T-helper 17 cell (primary cell): ENCODE measurements around the gene CHFR. TPM values are rescaled to one million over a fixed set of nuclear protein-coding genes. Genes with fewer than 3 reads are reported as not detected.
"Not testable (repeated sequence)": the region's sequence is repeated elsewhere in the genome, so short reads cannot be mapped to it uniquely, and the experiment has no call there.

Source experiments
- ATAC-seq: fragments of 150-1000 bp; cut with Tn5 transposase; 2 replicates; pipeline ENCODE4 v1.10.0; 2021; ENCODE audit warnings: mild to moderate bottlenecking, moderate library complexity
- DNase-seq, 3 donors: peaks; one replicate each; pipeline versions ENCODE4 v3.0.0 to v3.0.0-alpha.2; 2020 to 2021
- H3K9me3 ChIP-seq: one replicate; pipeline ENCODE4 v1.7.0; 2013; ENCODE audit warnings: low read length, mild to moderate bottlenecking; ENCODE audit not compliant: control insufficient read depth, poor library complexity, severe bottlenecking
- H3K27ac Mint-ChIP-seq: one replicate; pipeline ENCODE4 v1.8.0; 2022; ENCODE audit warnings: mild to moderate bottlenecking, moderate library complexity, mixed read lengths
- H3K27me3 Mint-ChIP-seq: one replicate; pipeline ENCODE4 v1.8.0; 2022; ENCODE audit warnings: mixed read lengths
- H3K36me3 Mint-ChIP-seq: one replicate; pipeline ENCODE4 v1.8.0; 2022; ENCODE audit warnings: low read depth, mixed read lengths
- H3K4me1 Mint-ChIP-seq: one replicate; pipeline ENCODE4 v1.8.0; 2022; ENCODE audit warnings: mild to moderate bottlenecking, mixed read lengths
- H3K4me3 Mint-ChIP-seq: one replicate; pipeline ENCODE4 v1.8.0; 2022; ENCODE audit warnings: mild to moderate bottlenecking, moderate library complexity, mixed read lengths
- total RNA-seq, 4 donors: library from RNA in 2 of 4; stranded (reverse) in 2 of 4; gene quantifications; one replicate each; pipeline ENCODE4 v1.2.3 and lab custom pipeline; 2022 to 2026

CHFR gene
- total RNA-seq, 2 donors from 2014 or later, result 91.5 to 94.5 TPM

- Mint-ChIP-seq H3K27me3 (no peaks in the 10 kb centered on the region), H3K36me3 (peaks cover 2% of the 10 kb centered on the region), H3K4me3 (peak within 1 kb of the TSS; percentile 97), H3K4me1 (peaks cover 26% of the 10 kb centered on the region), H3K27ac (peak within 1 kb of the TSS; percentile 98)
- DNase-seq (peak; percentile 93 to 95 (median 94)), ATAC-seq (peak; percentile 94)
- H3K9me3 ChIP-seq, result no peaks in the 10 kb centered on the region
Observed at GRCh38 chr12:132828706-132829534, 58.5 kb downstream of the CHFR start, which contains the start of gene GOLGA3. Gene GOLGA3 (minus strand): TSS chr12:132828869. CDS start chr12:132822128, 6,741 bp downstream.

GRCh38 chr12:132827763-132828703 is 59.4 kb downstream of the CHFR start:
- DNase-seq, result peak in 1 of 3 donors; percentile 13
- Mint-ChIP-seq H3K4me1 (peaks cover 22% of the 10 kb centered on the region), H3K4me3 (peak overlapping the region; percentile 97), H3K27me3 (no peaks in the 10 kb centered on the region), H3K36me3 (peaks cover 2% of the 10 kb centered on the region), H3K27ac (peak overlapping the region; percentile 98)
- H3K9me3 ChIP-seq, result no peaks in the 10 kb centered on the region
- ATAC-seq, result peak; percentile 36

GRCh38 chr12:132825861-132826260 is 61.5 kb downstream of the CHFR start:
- DNase-seq (no peak), ATAC-seq (no peak)
- no peaks in the 10 kb centered on the region for H3K9me3 ChIP-seq
- Mint-ChIP-seq H3K27ac (peak overlapping the region; percentile 82), H3K4me3 (no peak overlapping the region), H3K27me3 (no peaks in the 10 kb centered on the region), H3K36me3 (peaks cover 2% of the 10 kb centered on the region), H3K4me1 (peaks cover 22% of the 10 kb centered on the region)

- DNase-seq (no peak), ATAC-seq (no peak)
- Mint-ChIP-seq H3K36me3 (peaks cover 2% of the 10 kb centered on the region), H3K4me1 (peaks cover 22% of the 10 kb centered on the region), H3K27ac (no peak overlapping the region), H3K4me3 (peak overlapping the region; percentile 67), H3K27me3 (no peaks in the 10 kb centered on the region)
- no peaks in the 10 kb centered on the region for H3K9me3 ChIP-seq
Observed at GRCh38 chr12:132825089-132825488, 62.3 kb downstream of the CHFR start.

- no peaks in the 10 kb centered on the region for H3K27me3 Mint-ChIP-seq
- H3K4me1 Mint-ChIP-seq, result peaks cover 18% of the 10 kb centered on the region
- H3K27ac Mint-ChIP-seq, result no peak overlapping the region
- no peaks in the 10 kb centered on the region for H3K9me3 ChIP-seq
- H3K4me3 Mint-ChIP-seq, result no peak overlapping the region
- peaks cover 2% of the 10 kb centered on the region for H3K36me3 Mint-ChIP-seq
- ATAC-seq, result no peak
- no peak for DNase-seq
Observed at GRCh38 chr12:132824053-132824452, 63.4 kb downstream of the CHFR start.

- Mint-ChIP-seq H3K4me3 (no peak overlapping the region), H3K4me1 (no peaks in the 10 kb centered on the region), H3K27me3 (no peaks in the 10 kb centered on the region), H3K36me3 (no peaks in the 10 kb centered on the region), H3K27ac (no peak overlapping the region)
- H3K9me3 ChIP-seq, result no peaks in the 10 kb centered on the region
- DNase-seq, result no peak
- no peak for ATAC-seq
Observed at GRCh38 chr12:132818562-132818961, 68.8 kb downstream of the CHFR start.

GRCh38 chr12:132814232-132814631 is 73.2 kb downstream of the CHFR start:
- H3K27ac Mint-ChIP-seq, result no peak overlapping the region
- ATAC-seq (no peak), DNase-seq (no peak)
- peaks cover 5% of the 10 kb centered on the region for H3K36me3 Mint-ChIP-seq
- no peaks in the 10 kb centered on the region for H3K9me3 ChIP-seq
- no peak overlapping the region for H3K4me3 Mint-ChIP-seq
- H3K4me1 Mint-ChIP-seq, result peaks cover 4% of the 10 kb centered on the region
- no peaks in the 10 kb centered on the region for H3K27me3 Mint-ChIP-seq

GRCh38 chr12:132813443-132813842 is 74.0 kb downstream of the CHFR start:
- Mint-ChIP-seq H3K4me1 (peaks cover 4% of the 10 kb centered on the region), H3K36me3 (peaks cover 5% of the 10 kb centered on the region), H3K4me3 (no peak overlapping the region), H3K27me3 (no peaks in the 10 kb centered on the region), H3K27ac (no peak overlapping the region)
- H3K9me3 ChIP-seq, result no peaks in the 10 kb centered on the region
- no peak for ATAC-seq
- no peak for DNase-seq

GRCh38 chr12:132812631-132813305 is 74.6 kb downstream of the CHFR start:
- no peak overlapping the region for H3K27ac Mint-ChIP-seq
- peaks cover 5% of the 10 kb centered on the region for H3K36me3 Mint-ChIP-seq
- no peaks in the 10 kb centered on the region for H3K9me3 ChIP-seq
- ATAC-seq (peak; percentile 75), DNase-seq (no peak)
- peaks cover 4% of the 10 kb centered on the region for H3K4me1 Mint-ChIP-seq
- no peaks in the 10 kb centered on the region for H3K27me3 Mint-ChIP-seq
- H3K4me3 Mint-ChIP-seq, result no peak overlapping the region

GRCh38 chr12:132809391-132809790 is 78.0 kb downstream of the CHFR start:
- H3K9me3 ChIP-seq, H3K27ac Mint-ChIP-seq, DNase-seq, H3K4me1 Mint-ChIP-seq, H3K4me3 Mint-ChIP-seq, ATAC-seq, H3K27me3 Mint-ChIP-seq, H3K36me3 Mint-ChIP-seq: not testable (repeated sequence)

- no peaks in the 10 kb centered on the region for H3K9me3 ChIP-seq
- H3K36me3 Mint-ChIP-seq, result peaks cover 8% of the 10 kb centered on the region
- H3K27me3 Mint-ChIP-seq, result no peaks in the 10 kb centered on the region
- H3K27ac Mint-ChIP-seq, result no peak overlapping the region
- ATAC-seq (no peak), DNase-seq (no peak)
- no peak overlapping the region for H3K4me3 Mint-ChIP-seq
- peaks cover 4% of the 10 kb centered on the region for H3K4me1 Mint-ChIP-seq
Observed at GRCh38 chr12:132807295-132808092, 79.9 kb downstream of the CHFR start.

GRCh38 chr12:132806857-132807256 is 80.5 kb downstream of the CHFR start:
- H3K36me3 Mint-ChIP-seq, result peaks cover 8% of the 10 kb centered on the region
- H3K9me3 ChIP-seq, result no peaks in the 10 kb centered on the region
- DNase-seq (no peak), ATAC-seq (no peak)
- H3K27ac Mint-ChIP-seq, result no peak overlapping the region
- H3K27me3 Mint-ChIP-seq, result no peaks in the 10 kb centered on the region
- no peak overlapping the region for H3K4me3 Mint-ChIP-seq
- H3K4me1 Mint-ChIP-seq, result no peaks in the 10 kb centered on the region
